Measurements from ENCODE around the gene PAX2.

Gene PAX2

DNA sequence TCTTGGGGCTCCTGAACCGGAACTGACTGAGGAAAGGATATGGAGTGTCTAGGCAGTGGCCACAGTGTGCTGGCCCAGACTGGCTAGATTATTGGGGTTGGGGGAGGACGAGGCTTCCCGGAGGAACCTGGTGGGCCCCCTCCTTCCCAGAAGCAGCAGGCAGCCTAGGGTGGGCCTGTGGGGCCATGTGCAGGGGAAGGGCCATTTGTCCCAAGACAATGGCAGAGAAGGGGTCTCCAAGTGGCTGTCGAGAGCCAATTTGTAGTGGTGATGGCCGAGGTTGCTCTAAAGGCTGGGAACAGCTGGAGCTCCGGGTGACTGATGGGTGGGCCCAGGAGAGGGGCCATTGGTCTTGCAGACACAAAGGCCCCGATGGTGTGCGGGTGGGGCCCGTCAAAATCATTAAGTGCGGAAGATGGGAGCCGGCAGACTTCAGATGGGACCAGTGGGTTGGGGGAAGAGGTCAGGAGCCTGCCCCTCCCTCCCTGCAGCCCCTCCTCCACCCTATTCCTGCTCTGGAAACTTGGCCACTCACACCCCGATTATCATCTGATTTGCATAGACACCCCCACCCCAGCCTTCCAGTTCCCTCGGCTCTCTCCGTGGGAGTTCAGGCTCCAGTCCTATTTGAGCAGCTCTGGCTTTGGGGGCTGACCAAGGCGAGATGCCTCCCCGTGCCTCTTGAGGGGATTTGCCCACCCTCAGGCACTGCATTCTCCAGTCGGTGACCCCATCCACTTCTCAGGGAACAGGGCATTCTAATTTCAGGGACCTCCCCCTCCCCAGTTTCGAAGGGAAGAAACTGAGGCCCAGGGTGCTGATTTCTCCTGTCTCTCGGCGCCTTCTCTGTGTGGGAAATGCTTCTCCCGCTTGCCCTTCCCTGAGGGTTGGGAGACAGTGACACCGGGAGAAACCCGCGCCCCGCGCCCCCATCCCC is 36.0 kb upstream of the PAX2 start:
- TF ChIP-seq, protein P1, sequence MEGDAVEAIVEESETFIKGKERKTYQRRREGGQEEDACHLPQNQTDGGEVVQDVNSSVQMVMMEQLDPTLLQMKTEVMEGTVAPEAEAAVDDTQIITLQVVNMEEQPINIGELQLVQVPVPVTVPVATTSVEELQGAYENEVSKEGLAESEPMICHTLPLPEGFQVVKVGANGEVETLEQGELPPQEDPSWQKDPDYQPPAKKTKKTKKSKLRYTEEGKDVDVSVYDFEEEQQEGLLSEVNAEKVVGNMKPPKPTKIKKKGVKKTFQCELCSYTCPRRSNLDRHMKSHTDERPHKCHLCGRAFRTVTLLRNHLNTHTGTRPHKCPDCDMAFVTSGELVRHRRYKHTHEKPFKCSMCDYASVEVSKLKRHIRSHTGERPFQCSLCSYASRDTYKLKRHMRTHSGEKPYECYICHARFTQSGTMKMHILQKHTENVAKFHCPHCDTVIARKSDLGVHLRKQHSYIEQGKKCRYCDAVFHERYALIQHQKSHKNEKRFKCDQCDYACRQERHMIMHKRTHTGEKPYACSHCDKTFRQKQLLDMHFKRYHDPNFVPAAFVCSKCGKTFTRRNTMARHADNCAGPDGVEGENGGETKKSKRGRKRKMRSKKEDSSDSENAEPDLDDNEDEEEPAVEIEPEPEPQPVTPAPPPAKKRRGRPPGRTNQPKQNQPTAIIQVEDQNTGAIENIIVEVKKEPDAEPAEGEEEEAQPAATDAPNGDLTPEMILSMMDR (IDR thresholded peaks at IDR 0.05; ENCODE audit: low read depth, low read length) = no peak
- in situ Hi-C loops (cut with HindIII; ENCODE audit: low sequenced_read_pairs) = no loop called here
- no peak for DNase-seq (ENCODE audit: low read depth, low spot score)
- H3K4me3 ChIP-seq (ENCODE audit: low read depth, low read length) = no peak overlapping the region

DNA sequence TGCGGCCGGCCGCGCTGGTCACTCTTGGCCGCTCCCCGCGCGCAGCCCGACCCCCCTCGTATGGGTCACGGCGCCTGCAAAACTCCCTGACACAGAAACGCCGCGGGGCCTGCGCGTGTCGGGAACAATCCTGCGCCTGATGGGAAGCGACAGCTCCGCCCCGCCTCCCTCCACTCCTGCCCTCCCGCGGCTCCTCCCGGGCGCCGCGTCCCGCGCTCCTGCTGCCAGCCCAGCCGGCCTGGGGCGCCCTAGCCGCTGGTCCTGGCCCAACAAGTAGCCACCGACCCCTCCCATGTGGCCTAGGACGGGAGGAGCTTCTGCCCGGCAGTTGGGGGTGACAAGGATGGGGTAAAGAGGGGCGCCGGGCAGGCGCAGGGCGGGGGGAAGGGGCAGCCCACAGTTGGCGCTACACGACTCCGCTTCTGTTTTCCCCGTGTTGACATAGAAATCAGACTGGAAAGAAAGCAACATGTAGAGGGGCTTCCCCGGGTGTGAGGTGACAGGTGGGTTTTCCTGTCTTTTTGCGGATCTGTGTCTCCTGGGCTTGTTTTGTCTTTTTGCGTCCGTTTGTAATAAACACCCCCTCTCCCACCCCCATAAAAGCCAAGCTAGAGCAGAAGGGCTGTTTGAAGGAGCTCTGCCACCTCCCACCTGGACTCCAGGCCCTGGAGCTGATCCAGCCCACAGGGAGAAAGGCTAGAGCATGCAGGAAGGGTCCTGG is 35.1 kb upstream of the PAX2 start:
- TF ChIP-seq, protein P1 (IDR thresholded peaks at IDR 0.05; ENCODE audit: low read depth, low read length) = no peak
- in situ Hi-C loops (cut with HindIII; ENCODE audit: low sequenced_read_pairs) = no loop called here
- no peak overlapping the region for H3K4me3 ChIP-seq (ENCODE audit: low read depth, low read length)
- no peak for DNase-seq (ENCODE audit: low read depth, low spot score)

DNA sequence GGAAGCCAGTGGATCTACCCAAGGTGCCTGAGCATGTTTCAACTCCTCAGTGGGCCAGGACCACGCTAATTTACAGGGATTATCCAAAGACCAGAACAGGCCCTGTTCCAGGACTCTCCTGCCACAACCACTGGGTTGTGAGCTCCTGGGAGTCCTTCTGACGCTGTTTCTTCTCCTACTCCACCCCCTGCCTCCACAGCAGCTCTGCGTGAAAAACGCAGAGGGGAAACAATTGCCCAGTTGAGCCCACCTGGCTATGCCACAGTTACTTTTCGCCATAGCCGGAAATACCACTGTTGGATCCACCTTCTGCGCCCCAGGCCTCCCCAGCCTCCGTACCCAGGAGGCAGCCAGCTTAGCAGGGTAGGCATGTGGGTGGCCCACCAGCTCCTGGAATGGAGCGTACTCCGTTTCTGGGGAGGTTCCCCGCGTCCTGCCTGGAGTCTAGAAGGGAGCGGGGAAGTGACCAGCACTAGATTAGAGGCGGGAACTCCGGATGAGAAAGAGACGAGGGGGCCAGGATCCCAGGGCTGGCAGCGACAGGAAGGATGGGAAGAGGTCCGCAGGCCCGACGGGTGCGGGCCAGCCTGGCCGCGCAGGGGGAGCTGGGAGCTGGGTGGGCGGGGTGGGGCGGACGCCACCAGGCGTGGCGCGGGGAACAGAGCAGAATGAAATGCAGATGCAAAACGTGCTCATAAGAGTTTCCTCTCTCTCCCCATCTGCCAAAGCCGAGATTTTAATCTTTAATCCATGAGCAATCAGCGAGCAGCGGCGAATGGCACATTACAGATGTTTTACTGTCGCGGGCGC is 32.1 kb upstream of the PAX2 start:
- in situ Hi-C loops (cut with HindIII; ENCODE audit: low sequenced_read_pairs) = no loop called here
- DNase-seq (ENCODE audit: low read depth, low spot score) = no peak
- TF ChIP-seq, protein P1 (IDR thresholded peaks at IDR 0.05; ENCODE audit: low read depth, low read length) = no peak
- H3K4me3 ChIP-seq (ENCODE audit: low read depth, low read length) = no peak overlapping the region

DNA sequence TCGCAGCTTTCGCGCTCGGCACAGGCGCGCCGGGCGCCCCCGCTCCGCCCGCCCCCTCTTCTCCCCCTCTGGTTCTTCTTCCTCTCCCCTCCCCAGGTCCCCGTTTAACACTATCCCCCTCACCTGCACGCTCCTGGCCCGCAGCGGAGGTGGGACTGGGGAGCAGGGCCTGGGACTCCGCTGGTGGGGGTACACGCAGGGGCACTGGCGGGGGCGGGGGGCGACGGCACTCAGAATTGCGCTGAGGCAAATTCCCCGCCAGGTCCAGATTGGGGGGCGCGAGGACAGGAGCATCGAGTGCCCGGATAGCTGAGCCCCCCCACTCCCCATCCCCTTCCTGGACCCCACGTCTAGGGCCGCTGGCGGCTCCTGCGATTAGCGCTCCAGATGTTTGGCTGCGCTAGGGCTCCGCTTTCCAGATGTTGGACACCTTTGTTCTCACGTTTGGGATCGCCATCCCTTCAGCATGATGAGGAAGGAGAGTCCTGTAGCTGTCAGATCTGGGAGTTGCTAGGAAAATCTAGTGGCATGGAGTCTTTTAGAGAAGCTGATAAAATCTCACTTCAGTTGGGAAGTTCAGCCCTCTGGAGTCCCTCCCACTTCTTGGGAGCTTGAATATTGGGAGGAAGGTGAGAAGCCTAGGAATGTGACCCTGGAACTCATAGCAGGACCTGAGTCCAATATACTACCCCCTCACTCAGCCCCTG is 31.4 kb upstream of the PAX2 start:
- in situ Hi-C loops (cut with HindIII; ENCODE audit: low sequenced_read_pairs) = no loop called here
- DNase-seq (ENCODE audit: low read depth, low spot score) = no peak
- TF ChIP-seq, protein P1 (IDR thresholded peaks at IDR 0.05; ENCODE audit: low read depth, low read length) = no peak
- H3K4me3 ChIP-seq (ENCODE audit: low read depth, low read length) = no peak overlapping the region

DNA sequence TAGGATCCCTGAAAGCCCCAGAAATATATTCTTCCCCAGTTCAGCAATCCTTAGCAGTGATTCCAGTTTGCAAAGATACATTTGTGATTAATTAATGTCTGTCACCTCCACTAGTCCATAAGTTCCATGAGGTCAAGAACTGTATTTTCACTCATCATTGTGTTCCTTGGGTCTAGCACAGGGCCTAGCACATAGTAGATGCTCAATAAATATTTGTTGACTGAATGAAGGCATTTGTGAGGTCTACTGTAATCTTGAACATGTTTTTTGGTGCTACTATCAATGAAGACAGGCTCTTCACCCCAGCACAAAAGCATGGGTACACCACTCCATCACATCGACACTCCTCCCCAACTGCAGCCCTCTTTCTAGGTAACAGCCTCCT is 30.8 kb upstream of the PAX2 start:
- in situ Hi-C loops (cut with HindIII; ENCODE audit: low sequenced_read_pairs) = no loop called here
- H3K4me3 ChIP-seq (ENCODE audit: low read depth, low read length) = no peak overlapping the region
- DNase-seq (ENCODE audit: low read depth, low spot score) = no peak
- TF ChIP-seq, protein P1 (IDR thresholded peaks at IDR 0.05; ENCODE audit: low read depth, low read length) = no peak

DNA sequence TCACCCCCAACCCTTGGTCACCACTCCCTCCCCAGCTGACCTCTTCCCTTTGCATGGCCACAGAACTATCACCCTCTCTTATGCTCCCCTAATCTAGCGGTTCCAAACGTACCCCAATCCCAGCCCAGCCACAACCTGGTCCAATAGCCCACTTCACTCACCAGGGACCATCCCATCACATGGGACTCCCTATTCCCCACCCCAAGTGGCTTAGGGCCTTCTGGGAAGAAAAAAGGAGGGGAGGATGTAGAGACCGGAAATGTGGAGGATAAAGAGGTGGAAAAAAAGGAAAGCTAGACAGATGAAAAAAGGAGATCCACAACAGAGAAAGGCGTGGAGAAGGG is 30.3 kb upstream of the PAX2 start:
- in situ Hi-C loops (cut with HindIII; ENCODE audit: low sequenced_read_pairs) = no loop called here
- H3K4me3 ChIP-seq (ENCODE audit: low read depth, low read length) = no peak overlapping the region
- no peak for DNase-seq (ENCODE audit: low read depth, low spot score)
- TF ChIP-seq, protein P1 (IDR thresholded peaks at IDR 0.05; ENCODE audit: low read depth, low read length) = no peak

Data from astrocyte of the spinal cord (primary cell).